Cardiac muscle cell (in vitro differentiated cells and primary cell): Measurements from ENCODE around the gene EGR2. TPM values are rescaled to one million over a fixed set of nuclear protein-coding genes. Genes with fewer than 3 reads are reported as not detected.

Source experiments
- DNase-seq, 2 donors: peaks; one replicate each; pipeline versions ENCODE4 v3.0.0 to v3.0.0-alpha.2; 2010 to 2017; ENCODE audit warnings: low read depth in 1 of 2, low spot score in 1 of 2
- H3K27ac ChIP-seq: fragments of 200-600 bp; sonication (generic); 2 replicates; pipeline ENCODE4 v1.5.1; 2016
- H3K27me3 ChIP-seq: fragments of 200-600 bp; sonication (generic); 2 replicates; pipeline ENCODE4 v1.6.0; 2016; ENCODE audit warnings: control low read depth
- H3K36me3 ChIP-seq: fragments of 200-600 bp; sonication (generic); 2 replicates; pipeline ENCODE4 v1.5.1; 2016; ENCODE audit warnings: control low read depth
- H3K4me1 ChIP-seq: fragments of 200-600 bp; sonication (generic); 2 replicates; pipeline ENCODE4 v1.8.1; 2017; ENCODE audit warnings: low read depth, mild to moderate bottlenecking, mixed run types
- H3K4me3 ChIP-seq: fragments of 200-600 bp; sonication (generic); 2 replicates; pipeline ENCODE4 v1.5.1; 2016; ENCODE audit warnings: mild to moderate bottlenecking
- H3K9me3 ChIP-seq: fragments of 200-600 bp; sonication (generic); 2 replicates; pipeline ENCODE4 v1.5.1; 2017; ENCODE audit warnings: low read depth, mild to moderate bottlenecking, control low read depth
- polyA plus RNA-seq: library from polyadenylated mRNA; unstranded; fragments of >200 nt; fragmentation: Nextera tagmentation; extraction: Ambion mirVana; gene quantifications from 2 replicates; pipeline ENCODE4 v1.2.1, GENCODE V29; 2016
- total RNA-seq: library from RNA; depleted of rRNA; stranded (reverse); fragments of >200 nt; gene quantifications from 2 replicates; pipeline ENCODE4 v1.2.3, GENCODE V29; 2016
- TF ChIP-seq, protein P1 (sequence below): IDR thresholded peaks from 2 replicates; pipeline ENCODE4 v1.5.1; 2012; ENCODE audit warnings: low read depth, mild to moderate bottlenecking, low read length

The EGR2 gene
- total and polyA plus RNA-seq, 2 experiments from 2014 or later, result 0.29 to 0.33 TPM

DNA sequence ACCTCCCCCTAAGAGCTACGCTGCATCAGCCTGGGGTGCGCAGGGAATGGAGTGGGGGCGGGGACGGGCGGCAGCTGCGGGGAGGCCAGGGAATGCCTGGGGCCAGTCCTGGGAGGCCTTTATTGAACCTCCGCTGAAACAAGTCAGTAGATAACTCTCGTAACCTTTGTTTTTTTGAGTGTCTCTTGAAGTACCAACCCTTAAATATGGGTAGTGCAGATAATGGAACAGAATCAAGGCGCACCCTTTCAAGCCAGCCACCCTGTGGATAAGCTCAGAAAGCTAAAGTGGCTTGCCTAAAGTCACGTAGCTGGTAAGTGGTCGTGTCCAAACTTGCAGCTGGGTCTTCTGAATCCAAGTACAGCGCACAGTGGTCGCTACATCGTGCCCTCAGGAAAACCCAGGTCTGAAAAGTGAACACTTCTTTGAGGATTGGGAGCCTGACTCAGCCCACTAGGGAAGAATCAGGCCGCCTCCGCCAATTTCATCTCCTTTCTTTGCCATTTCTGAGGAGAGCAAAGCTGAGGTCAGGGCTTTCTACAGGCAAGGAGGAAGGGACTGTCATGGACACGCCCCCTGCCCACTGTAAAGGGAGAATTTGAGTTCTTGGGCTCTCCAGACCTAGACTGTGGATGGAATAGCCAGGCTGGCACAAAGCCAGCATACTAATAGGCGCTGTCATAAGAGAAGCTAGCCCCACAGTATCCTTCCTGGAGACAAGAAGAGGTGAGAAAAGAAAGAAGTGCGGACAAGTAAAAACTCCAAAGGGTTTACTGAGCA, 3.2 kb upstream of the EGR2 start:
- DNase-seq, result peak; percentile 48 to 52
- no peaks in the 10 kb centered on the region for H3K36me3 ChIP-seq
- H3K27me3 ChIP-seq, result peaks cover 88% of the 10 kb centered on the region
- no peak overlapping the region for H3K27ac ChIP-seq
- H3K4me1 ChIP-seq, result peaks cover 5% of the 10 kb centered on the region
- H3K4me3 ChIP-seq, result no peak overlapping the region
- no peaks in the 10 kb centered on the region for H3K9me3 ChIP-seq
- TF ChIP-seq, protein P1, sequence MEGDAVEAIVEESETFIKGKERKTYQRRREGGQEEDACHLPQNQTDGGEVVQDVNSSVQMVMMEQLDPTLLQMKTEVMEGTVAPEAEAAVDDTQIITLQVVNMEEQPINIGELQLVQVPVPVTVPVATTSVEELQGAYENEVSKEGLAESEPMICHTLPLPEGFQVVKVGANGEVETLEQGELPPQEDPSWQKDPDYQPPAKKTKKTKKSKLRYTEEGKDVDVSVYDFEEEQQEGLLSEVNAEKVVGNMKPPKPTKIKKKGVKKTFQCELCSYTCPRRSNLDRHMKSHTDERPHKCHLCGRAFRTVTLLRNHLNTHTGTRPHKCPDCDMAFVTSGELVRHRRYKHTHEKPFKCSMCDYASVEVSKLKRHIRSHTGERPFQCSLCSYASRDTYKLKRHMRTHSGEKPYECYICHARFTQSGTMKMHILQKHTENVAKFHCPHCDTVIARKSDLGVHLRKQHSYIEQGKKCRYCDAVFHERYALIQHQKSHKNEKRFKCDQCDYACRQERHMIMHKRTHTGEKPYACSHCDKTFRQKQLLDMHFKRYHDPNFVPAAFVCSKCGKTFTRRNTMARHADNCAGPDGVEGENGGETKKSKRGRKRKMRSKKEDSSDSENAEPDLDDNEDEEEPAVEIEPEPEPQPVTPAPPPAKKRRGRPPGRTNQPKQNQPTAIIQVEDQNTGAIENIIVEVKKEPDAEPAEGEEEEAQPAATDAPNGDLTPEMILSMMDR, result no peak

DNA sequence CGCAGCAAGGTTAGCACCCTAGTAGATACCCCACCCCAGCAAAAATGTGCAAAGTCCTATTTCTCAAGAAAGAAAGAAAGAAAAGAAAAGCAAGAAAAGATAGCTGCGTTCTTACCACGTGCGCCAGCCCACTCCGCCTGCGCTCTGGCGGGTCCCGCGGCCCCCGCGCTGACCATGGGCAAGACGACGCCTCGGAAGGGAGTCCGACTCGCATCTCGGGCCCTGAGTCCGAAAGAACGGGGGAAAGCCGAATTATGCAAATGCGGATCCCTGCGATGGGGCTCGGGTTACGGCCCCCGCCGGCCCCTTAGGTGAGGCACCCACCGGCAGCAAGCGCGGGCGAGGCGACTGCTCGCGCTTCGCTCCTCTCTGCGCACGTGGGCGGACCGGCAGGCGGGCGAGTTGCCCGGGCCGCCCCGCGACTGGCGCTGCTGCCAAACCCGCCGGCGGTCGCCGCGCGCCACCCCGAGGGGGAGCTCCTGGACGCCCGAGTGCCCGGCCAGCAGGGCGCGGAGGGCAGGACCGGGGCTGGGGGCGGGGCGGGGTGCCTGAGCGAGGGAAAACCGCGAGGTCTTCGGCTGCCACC, 2.4 kb upstream of the EGR2 start:
- TF ChIP-seq, protein P1, result no peak
- H3K27ac ChIP-seq, result no peak overlapping the region
- H3K9me3 ChIP-seq, result no peaks in the 10 kb centered on the region
- H3K36me3 ChIP-seq, result no peaks in the 10 kb centered on the region
- peak in 1 of 2 donors; percentile 65 for DNase-seq
- peak overlapping the region; percentile 12 for H3K4me3 ChIP-seq
- peaks cover 88% of the 10 kb centered on the region for H3K27me3 ChIP-seq
- peaks cover 5% of the 10 kb centered on the region for H3K4me1 ChIP-seq

DNA sequence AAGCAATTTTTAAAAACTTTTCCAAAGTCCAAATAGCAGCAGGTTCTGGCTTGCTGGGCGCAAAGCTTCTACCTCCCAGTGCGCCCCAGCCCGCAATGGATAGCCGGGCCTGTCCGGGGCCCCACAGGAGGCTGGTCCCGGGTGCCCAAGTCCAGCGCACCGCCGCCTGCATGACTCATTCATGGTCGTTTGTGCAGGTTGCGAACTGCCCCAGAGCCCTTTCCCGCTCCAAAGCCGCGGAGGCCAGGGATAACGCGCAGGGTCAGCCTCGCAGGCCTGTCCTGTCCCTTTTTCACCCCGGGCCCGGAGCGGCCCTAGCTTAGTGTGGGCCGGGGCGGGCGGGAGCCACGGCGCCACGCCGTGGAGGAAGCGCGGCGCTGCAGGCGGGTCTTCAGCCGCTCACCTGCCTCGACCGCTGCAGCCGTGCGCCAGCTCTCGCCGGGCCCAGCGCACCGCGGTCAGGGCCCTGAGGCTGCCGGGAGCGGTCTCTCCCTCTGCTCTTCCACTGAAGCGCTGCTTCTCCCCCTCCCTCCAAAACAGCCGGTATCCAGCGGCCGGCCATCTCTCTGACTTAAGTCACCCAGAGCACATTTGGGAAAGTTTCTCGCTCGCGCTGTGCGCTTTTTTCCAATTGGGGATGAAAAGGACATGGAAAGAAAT, 1.7 kb upstream of the EGR2 start:
- H3K27ac ChIP-seq, result no peak overlapping the region
- TF ChIP-seq, protein P1, result peak; percentile 82

DNA sequence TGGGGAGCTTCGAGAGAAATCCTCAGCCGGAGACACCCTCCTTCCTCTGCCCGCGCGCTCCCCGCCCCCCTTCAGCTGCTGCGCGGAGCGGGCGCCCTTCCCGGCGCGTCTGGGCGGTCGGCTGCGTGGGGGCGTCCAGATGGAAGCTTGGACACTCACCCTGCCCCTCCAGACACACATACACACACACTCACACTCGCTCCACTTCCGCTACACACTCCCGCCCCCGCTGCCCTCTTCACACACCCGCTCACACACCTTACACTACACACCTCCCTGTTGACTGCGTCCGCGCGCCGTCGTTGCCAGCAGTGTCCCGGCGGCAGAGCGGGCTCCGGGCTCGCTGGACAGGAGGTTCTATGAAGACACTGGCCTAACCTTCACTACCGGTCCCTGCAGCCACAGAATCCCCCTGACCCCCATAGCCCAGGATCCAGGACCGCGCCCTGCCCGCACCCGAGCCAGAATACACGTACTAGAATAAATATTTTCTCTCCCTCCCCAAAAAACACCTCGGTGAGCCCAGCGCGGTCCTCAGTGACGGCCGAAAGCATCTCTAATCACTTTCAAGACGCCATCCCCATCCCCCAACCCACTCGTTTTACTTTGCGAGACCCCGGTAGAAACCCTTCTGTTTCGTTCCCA, 1.1 kb upstream of the EGR2 start:
- TF ChIP-seq, protein P1, result no peak
- Histone ChIP-seq H3K4me1 (peaks cover 5% of the 10 kb centered on the region), H3K27me3 (peaks cover 89% of the 10 kb centered on the region), H3K9me3 (no peaks in the 10 kb centered on the region), H3K4me3 (peak overlapping the region; percentile 58), H3K36me3 (no peaks in the 10 kb centered on the region), H3K27ac (no peak overlapping the region)
- DNase-seq, result peak; percentile 41 to 69

More for the DNA sequence above, 1.7 kb upstream of the EGR2 start:
- no peaks in the 10 kb centered on the region for H3K36me3 ChIP-seq
- peak; percentile 85 to 89 for DNase-seq
- no peaks in the 10 kb centered on the region for H3K9me3 ChIP-seq
- peak overlapping the region; percentile 58 for H3K4me3 ChIP-seq
- peaks cover 88% of the 10 kb centered on the region for H3K27me3 ChIP-seq
- peaks cover 5% of the 10 kb centered on the region for H3K4me1 ChIP-seq

DNA sequence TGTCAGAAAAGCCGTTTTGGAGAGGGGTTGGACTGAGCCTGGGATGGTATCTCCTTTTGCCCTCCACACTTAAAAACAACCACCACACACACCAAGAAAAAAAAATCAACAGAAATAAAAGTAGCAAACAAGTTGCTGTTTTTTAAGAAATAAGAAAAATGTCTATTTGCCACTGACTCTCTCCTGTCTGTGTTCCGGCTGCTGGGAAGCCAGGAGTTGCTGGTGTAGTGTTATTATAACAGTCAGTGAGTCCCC, 163 bp downstream of the EGR2 start:
- peaks cover 86% of the 10 kb centered on the region for H3K27me3 ChIP-seq
- TF ChIP-seq, protein P1, result no peak
- H3K4me3 ChIP-seq, result peak overlapping the region; percentile 58
- peaks cover 5% of the 10 kb centered on the region for H3K4me1 ChIP-seq
- no peak for DNase-seq
- H3K27ac ChIP-seq, result no peak overlapping the region
- H3K36me3 ChIP-seq, result no peaks in the 10 kb centered on the region
- H3K9me3 ChIP-seq, result no peaks in the 10 kb centered on the region
